Esophagus squamous epithelium (tissue), 5 donors: ENCODE results near the gene HOXB9. TPM values are rescaled to one million over a fixed set of nuclear protein-coding genes. Genes with fewer than 3 reads are reported as not detected.
A peak's percentile ranks its signal among the peaks of the same experiment; 100 is the strongest.

Experiments
- DNase-seq: peaks from one replicate; lab custom pipeline; 2025; lab: John Stamatoyannopoulos, UW
- H3K27ac ChIP-seq, 4 donors: fragments of 200-600 bp; sonication (generic); one replicate each; pipeline ENCODE4 v1.5.1; 2016 to 2019; ENCODE audit warnings: mild to moderate bottlenecking in 1 of 4
- H3K27me3 ChIP-seq, 4 donors: fragments of 200-600 bp; sonication (generic); 1 replicate in 3 of 4; 2 replicates in 1 of 4; pipeline versions ENCODE4 v1.5.1 to v1.6.0; 2017 to 2021; ENCODE audit warnings: antibody characterized with exemption in 1 of 4
- H3K36me3 ChIP-seq, 3 donors: fragments of 200-600 bp; sonication (generic); one replicate each; pipeline ENCODE4 v1.5.1; 2016 to 2019
- H3K4me1 ChIP-seq, 3 donors: fragments of 200-600 bp; sonication (generic); one replicate each; pipeline ENCODE4 v1.5.1; 2017 to 2019
- H3K4me3 ChIP-seq, 4 donors: fragments of 200-600 bp; sonication (generic); 1 replicate in 3 of 4; 2 replicates in 1 of 4; pipeline ENCODE4 v1.5.1; 2016 to 2019; ENCODE audit warnings: mild to moderate bottlenecking in 2 of 4, moderate library complexity in 1 of 4
- H3K9me3 ChIP-seq, 3 donors: fragments of 200-600 bp; sonication (generic); one replicate each; pipeline ENCODE4 v1.5.1; 2016 to 2019
- POLR2A ChIP-seq, 4 donors: fragments of 450-650 bp; IDR thresholded peaks; one replicate each; pipeline ENCODE4 v1.6.1; 2017; ENCODE audit warnings: antibody characterized with exemption in 4 of 4, mild to moderate bottlenecking in 4 of 4, moderate library complexity in 3 of 4
- WGBS, 2 donors: methylation state at CpG; one replicate each; pipeline ENCODE4 v1.1.5; 2018; 5-methylcytosine and 5-hydroxymethylcytosine counted together
- intact Hi-C: fragments of 100-400 bp; cut with DNase I; formaldehyde crosslinking; loops from one replicate; pipeline ENCODE4 v1.15.0; 2022
- total RNA-seq, 4 donors: library from RNA; depleted of rRNA; stranded (reverse); fragments of >200 nt; gene quantifications; one replicate each; pipeline ENCODE4 v1.1.0, GENCODE V29; 2016
- TF ChIP-seq, protein P1 (sequence below), 6 experiments: fragments of 450-650 bp in 4 of 6; fragments of 200-600 bp in 2 of 6; sonication (generic) in 2 of 6; IDR thresholded peaks; one replicate each; pipeline ENCODE4 v1.5.1; 2016 to 2019; ENCODE audit warnings: antibody characterized with exemption in 6 of 6, mild to moderate bottlenecking in 4 of 6, moderate library complexity in 4 of 6
- donor health status: DM: yes; HTN: yes; CAD: no.

HOXB9 gene
- total RNA-seq, 4 donors from 2014 or later = not detected

DNA sequence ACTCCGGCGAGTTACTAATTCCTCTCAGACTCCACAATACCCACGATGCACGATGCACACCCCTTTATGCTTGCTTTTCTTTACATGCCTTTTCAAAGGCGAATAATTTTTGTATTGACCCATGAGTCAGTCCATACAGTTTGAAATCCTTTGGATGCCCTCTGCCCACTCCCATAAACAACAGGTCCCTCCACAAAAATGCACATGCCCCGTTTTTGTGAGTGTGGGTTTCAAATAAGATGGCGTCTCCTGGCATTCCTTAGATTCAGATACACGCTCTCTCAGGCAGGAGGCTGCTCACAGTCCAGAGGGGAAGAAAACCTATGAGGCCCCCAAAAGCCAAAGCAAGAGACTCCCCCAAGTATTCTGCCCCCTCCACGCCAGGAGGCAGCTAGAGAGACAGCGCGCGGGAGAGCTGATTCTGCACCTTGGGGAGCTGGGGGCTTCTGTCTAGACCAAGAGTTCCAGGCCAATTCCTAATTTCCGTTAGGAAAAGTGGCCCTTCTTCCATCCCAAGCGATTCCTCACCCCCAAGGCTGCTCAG lies 19.6 kb upstream of the HOXB9 start:
- WGBS, 2 donors = 42 to 47% methylated on average over 9 to 10 of the region's 14 CpGs
- intact Hi-C loops = no loop called here
- H3K4me3 ChIP-seq = peak overlapping the region in 1 of 4 donors; percentile 41

DNA sequence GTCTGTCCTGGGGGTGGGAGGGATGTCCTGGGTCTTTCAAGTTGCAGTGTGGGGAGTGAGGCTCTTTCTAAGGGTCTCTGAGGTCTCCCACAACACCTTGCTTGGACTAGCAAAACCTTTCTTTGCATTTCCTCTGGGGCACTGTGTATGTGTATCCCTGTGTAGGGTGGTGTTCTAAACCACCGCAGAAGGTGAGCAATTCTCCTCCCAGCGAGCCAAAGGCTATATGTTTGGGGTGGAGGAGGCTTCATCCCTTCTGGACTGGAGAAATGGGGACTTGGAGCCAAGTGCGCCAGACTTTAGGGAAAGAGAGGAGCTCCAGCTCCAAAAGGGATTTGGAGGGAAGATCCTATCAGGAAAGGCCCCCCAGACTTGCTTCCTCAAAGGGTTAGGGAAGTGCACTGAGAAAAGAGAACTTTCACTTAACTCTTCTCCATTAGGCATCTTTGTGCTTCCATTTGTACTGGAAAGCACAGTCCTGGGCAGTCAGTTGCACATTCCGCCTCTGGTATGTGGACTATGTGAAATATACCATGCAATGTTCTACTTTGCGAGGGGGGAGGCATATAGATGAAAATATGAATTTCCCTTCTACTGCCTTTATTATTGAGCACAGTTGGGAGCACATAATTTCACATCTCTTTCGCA lies 18.9 kb upstream of the HOXB9 start:
- peaks cover 8 to 27% (median 8%) of the 10 kb centered on the region in 3 donors for H3K4me1 ChIP-seq
- no peak overlapping the region for H3K4me3 ChIP-seq
- H3K27me3 ChIP-seq = peaks cover 30 to 100% (median 45%) of the 10 kb centered on the region in 4 donors
- TF ChIP-seq, protein P1, sequence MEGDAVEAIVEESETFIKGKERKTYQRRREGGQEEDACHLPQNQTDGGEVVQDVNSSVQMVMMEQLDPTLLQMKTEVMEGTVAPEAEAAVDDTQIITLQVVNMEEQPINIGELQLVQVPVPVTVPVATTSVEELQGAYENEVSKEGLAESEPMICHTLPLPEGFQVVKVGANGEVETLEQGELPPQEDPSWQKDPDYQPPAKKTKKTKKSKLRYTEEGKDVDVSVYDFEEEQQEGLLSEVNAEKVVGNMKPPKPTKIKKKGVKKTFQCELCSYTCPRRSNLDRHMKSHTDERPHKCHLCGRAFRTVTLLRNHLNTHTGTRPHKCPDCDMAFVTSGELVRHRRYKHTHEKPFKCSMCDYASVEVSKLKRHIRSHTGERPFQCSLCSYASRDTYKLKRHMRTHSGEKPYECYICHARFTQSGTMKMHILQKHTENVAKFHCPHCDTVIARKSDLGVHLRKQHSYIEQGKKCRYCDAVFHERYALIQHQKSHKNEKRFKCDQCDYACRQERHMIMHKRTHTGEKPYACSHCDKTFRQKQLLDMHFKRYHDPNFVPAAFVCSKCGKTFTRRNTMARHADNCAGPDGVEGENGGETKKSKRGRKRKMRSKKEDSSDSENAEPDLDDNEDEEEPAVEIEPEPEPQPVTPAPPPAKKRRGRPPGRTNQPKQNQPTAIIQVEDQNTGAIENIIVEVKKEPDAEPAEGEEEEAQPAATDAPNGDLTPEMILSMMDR (IDR thresholded peaks at IDR 0.05) = no peak
- no peak for TF ChIP-seq POLR2A (IDR thresholded peaks at IDR 0.05)
- DNase-seq = no peak
- intact Hi-C loops = no loop called here
- no peak overlapping the region for H3K27ac ChIP-seq
- H3K9me3 ChIP-seq = no peaks in the 10 kb centered on the region
- whole genome bisulfite sequencing, 2 donors = 40 to 65% methylated on average over 3 of the region's 6 CpGs
- no peaks in the 10 kb centered on the region for H3K36me3 ChIP-seq

More for the DNA sequence above, 19.6 kb upstream of the HOXB9 start:
- Histone ChIP-seq H3K36me3 (no peaks in the 10 kb centered on the region), H3K27ac (no peak overlapping the region), H3K4me1 (peaks cover 8 to 27% (median 8%) of the 10 kb centered on the region in 3 donors), H3K9me3 (no peaks in the 10 kb centered on the region), H3K27me3 (peaks cover 30 to 100% (median 45%) of the 10 kb centered on the region in 4 donors)
- TF ChIP-seq, protein P1 (IDR thresholded peaks at IDR 0.05) = no peak
- DNase-seq = no peak

DNA sequence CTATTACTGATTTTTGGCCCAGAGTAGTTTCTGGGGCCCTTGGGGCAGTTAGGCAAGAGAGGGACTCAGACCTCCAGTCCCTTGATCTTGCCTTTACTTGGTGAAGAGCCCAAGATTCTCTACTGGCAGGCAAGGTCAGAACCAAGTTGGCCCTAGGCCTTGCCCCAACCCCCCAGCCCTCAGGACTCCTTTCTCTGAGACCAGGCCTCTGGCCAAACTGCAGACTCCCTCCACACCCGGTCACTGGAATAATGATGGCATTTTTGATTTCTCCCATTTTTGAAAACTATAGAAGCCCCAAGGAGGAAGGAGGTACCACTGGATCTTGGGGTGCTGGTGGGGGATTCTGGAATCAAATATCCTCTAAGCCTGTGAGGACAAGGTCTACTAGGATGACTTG lies 18.0 kb upstream of the HOXB9 start:
- H3K9me3 ChIP-seq = no peaks in the 10 kb centered on the region
- DNase-seq = no peak
- H3K27ac ChIP-seq = no peak overlapping the region
- peaks cover 35 to 100% (median 48%) of the 10 kb centered on the region in 4 donors for H3K27me3 ChIP-seq
- intact Hi-C loops = no loop called here
- H3K4me3 ChIP-seq = no peak overlapping the region
- H3K4me1 ChIP-seq = peaks cover 8 to 27% (median 8%) of the 10 kb centered on the region in 3 donors
- TF ChIP-seq, protein P1 (IDR thresholded peaks at IDR 0.05) = no peak
- no peak for TF ChIP-seq POLR2A (IDR thresholded peaks at IDR 0.05)
- WGBS, 2 donors = 25 to 83% methylated on average over 1 of the region's 1 CpG
- H3K36me3 ChIP-seq = no peaks in the 10 kb centered on the region

DNA sequence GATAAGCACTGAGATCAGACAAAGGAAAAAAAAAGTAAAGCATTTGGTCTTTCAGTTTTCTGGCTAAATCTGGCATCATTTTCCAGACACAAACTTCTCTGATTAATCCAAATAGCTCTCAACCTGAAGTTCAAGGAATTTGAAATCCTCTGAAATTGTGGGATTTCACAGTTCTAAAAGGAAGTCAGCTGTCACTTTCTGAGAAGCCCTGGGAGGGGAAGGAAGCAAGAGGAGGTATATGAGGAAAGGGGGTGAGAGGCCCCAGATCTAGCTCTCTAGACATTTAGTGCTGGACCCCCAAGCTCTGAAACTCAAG lies 17.5 kb upstream of the HOXB9 start:
- TF ChIP-seq, protein P1 (IDR thresholded peaks at IDR 0.05) = no peak
- TF ChIP-seq POLR2A (IDR thresholded peaks at IDR 0.05) = no peak
- no peak for DNase-seq
- no peaks in the 10 kb centered on the region for H3K36me3 ChIP-seq
- H3K4me3 ChIP-seq = no peak overlapping the region
- H3K9me3 ChIP-seq = no peaks in the 10 kb centered on the region
- no peak overlapping the region for H3K27ac ChIP-seq
- peaks cover 8 to 27% (median 8%) of the 10 kb centered on the region in 3 donors for H3K4me1 ChIP-seq
- intact Hi-C loops = no loop called here
- peaks cover 40 to 100% (median 52%) of the 10 kb centered on the region in 4 donors for H3K27me3 ChIP-seq

DNA sequence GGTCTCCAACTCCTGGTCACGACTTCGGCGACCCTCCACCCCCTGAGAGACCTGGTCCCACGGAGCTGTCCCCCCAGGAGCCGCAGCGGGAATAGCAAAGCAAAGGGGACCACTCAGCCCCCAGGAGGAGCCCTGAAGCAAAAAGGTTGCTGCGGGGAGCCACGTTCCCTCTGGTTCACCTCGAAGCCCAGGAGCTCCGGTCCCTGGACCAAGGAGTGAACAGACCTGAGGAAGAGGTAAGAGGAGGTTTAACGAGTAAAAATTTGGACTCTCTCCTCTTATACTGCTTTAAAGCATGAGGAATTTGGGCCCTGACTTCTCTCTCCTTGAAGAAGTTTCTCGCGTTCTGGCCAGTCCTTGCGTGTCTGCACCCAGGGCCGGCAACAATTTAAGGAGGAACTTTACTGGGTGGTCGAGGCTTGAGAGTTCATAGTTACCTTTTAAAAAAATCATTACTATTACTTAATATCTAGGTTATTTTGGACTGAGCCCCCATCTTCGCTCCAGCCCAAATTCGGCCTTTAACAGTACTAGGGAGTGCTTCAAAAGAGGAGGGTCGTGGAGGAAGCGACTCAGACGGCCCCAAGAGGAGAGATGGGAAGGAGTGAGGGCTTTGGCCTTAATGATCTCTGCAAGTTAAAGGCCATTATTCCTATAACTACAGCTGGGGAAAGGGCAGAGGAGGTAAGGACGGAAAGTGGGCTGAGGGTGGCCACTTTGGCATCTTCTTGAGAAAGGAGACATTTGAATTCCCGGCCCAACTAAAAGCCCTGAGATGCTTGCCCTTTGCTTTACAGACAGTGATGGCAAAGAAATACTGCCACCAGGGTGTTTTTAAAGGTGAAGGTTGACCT lies 16.9 kb upstream of the HOXB9 start:
- intact Hi-C loops = no loop called here
- peaks cover 36 to 100% (median 51%) of the 10 kb centered on the region in 4 donors for H3K27me3 ChIP-seq
- no peaks in the 10 kb centered on the region for H3K9me3 ChIP-seq

More for the DNA sequence above, 16.9 kb upstream of the HOXB9 start:
- Histone ChIP-seq H3K36me3 (no peaks in the 10 kb centered on the region), H3K27ac (no peak overlapping the region), H3K4me1 (peaks cover 8 to 27% (median 8%) of the 10 kb centered on the region in 3 donors), H3K4me3 (no peak overlapping the region)
- TF ChIP-seq, protein P1 (IDR thresholded peaks at IDR 0.05) = no peak
- TF ChIP-seq POLR2A (IDR thresholded peaks at IDR 0.05) = no peak
- WGBS, 2 donors = 42 to 46% methylated on average over 14 to 17 of the region's 23 CpGs
- DNase-seq = no peak
